Upper lobe of left lung (tissue), 4 donors: ENCODE data around the gene UBR4.

Experiments
- CTCF ChIP-seq, 6 experiments: fragments of 450-650 bp in 4 of 6; fragments of 200-600 bp in 2 of 6; sonication (generic) in 2 of 6; IDR thresholded peaks; one replicate each; pipeline ENCODE4 v1.5.1; 2016 to 2019; ENCODE audit warnings: antibody characterized with exemption in 6 of 6
- POLR2A ChIP-seq, 4 donors: fragments of 450-650 bp; IDR thresholded peaks; one replicate each; pipeline ENCODE4 v1.5.1; 2016 to 2017; ENCODE audit warnings: antibody characterized with exemption in 4 of 4, mild to moderate bottlenecking in 2 of 4
- POLR2AphosphoS5 ChIP-seq, 2 donors: sonication (generic); formaldehyde crosslinking; IDR thresholded peaks; one replicate each; pipeline ENCODE4 v1.5.1; 2017; ENCODE audit warnings: antibody characterized with exemption in 2 of 2

DNA sequence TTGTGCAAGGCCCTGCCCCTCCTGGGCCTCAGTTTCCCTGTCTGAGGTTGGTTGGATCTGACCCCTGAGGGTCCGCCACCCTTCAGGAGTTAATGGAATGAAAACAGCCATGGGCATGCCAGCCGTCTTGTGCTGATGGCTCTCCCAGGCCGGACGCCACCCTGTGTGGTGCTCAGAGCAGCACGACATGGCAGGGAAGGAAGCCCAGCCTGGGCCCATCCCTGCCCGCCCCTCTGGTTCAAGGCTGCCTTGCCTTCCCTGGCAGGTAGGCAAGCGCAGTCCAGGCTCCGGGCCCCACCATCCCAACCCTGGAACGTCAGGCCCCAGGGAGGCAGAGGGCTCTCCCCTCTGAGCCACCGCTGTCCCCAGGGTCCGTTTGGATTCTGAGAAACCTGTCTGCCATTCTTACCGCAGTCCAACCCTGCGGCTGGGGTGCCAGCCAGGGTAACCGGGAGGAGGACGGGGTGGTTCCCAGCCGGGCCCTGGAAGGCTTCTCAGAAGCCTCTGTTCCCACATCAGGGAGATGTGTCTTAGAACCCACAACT is 145.1 kb downstream of the UBR4 start:
- TF ChIP-seq POLR2AphosphoS5 (IDR thresholded peaks at IDR 0.05): no peak
- no peak for TF ChIP-seq CTCF (IDR thresholded peaks at IDR 0.05)
- TF ChIP-seq POLR2A (IDR thresholded peaks at IDR 0.05): no peak
